NCI-H1417 (cell line): Measurements from ENCODE around the gene CPSF3.
"Not testable (repeated sequence)": the region's sequence is repeated elsewhere in the genome, so short reads cannot be mapped to it uniquely, and the experiment has no call there.

Experiments used
- DNase-seq, 3 experiments: peaks; one replicate each; lab custom pipeline; 2025; lab: John Stamatoyannopoulos, UW

Gene CPSF3

DNA sequence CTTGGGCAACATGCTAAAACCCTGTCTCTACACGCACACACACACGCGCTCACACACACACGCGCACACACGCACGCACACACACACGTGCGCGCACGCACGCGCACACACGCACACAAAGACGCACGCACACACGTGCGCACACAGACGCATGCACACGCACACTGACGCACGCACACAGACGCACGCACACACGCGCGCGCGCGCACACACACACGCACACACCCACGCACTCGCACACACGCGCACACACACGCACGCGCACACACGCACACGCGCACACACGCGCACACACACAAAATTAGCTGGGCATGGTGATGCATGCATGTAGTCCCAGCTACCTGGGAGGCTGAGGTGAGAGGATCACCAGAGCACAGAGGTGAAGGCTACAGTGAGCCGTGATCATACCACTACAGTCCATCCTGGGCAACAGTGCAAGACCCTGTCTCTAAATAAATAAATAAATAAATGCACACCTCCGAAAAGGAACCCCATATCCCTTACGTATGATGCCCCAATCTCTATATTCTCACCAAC is 42.8 kb downstream of the CPSF3 start:
- no peak for DNase-seq

DNA sequence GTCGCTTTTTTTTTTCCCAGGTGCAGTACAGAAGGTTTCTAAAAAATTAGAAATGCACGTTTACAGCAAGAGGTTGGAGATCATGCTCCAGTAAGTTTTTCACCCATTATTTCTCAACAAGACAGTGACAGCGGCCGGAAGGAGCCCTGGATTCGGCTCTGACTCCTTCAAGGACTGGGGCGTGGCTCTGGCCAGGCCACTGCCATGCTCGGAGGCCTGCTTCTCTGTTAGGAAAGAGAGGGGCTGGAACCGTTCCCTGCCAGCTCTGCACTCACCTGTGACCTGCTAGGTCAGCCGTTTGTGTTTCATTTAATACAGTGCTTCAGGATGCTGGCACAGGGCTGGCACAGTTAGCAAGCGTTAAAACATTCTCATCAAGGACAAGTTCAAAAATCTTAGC is 44.2 kb downstream of the CPSF3 start:
- DNase-seq, result peak in 1 of 3 experiments; percentile 33

DNA sequence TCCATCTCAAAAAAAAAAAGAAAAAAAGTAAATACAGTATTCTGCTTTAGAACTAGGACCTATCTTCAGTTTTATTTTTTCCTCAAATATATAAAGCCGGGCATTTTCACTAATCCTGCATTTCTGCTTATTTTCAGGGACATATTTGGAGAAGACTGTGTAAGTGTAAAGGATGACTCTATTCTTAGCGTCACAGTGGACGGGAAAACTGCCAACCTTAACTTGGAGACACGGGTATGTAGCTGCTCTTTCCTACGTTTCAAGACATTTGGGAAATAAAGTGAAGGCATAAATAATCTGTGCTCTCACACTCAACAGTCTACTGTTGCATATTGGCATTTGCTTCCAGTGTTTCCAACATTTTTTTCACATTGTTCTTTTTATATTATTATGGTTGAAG is 47.8 kb downstream of the CPSF3 start:
- DNase-seq, result no peak

DNA sequence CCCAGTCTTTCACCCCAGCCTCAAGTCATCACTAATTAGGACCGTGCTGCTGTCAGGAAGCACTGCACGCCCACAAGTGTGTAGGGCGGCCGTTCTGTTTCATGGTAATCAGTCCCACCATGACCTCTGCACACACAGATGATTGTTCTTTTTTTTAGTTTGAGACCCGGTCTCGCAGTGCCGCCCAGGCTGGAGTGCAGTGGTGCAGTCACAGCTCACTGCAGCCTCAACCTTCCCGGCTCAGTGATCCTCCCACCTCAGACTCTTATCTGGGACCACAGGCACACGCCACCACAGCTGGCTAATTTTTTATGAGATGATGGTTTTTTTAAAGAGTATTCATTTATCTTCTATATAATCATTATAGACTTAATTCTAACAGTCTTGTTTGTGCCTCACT is 49.1 kb downstream of the CPSF3 start:
- DNase-seq, result no peak

DNA sequence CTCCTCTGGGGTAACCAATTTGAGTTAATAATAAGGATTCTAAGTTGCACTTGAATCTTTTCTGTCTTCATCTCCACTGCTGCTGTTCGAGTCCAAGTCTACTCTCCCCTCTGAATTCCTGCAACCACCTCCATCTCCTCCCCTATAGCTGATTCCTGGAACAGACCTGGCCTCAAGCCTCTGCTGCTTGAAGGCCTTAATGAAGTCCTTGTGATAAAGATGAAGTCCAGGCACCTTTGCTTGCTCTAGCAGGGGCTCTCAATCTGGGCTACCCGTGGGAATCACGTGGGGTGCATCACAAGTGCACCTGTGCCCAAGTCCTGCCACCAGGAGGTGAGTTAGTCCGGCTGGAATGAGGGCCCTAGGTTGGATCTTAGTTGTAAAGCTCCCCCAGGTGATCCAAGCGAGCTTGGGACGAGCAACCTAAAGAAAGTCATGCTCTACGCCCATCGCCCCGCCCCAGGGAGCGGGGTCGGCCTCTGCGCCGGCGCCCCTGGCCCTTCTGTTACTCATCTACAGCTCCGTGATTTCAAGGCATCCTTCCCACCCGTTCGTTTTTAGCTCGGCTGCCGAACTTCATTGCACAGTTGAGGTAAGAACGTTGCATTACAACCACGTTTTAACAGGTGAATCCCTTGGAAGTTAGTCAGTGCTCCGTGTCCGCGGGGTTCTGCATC is 50.0 kb downstream of the CPSF3 start:
- DNase-seq, result no peak

DNA sequence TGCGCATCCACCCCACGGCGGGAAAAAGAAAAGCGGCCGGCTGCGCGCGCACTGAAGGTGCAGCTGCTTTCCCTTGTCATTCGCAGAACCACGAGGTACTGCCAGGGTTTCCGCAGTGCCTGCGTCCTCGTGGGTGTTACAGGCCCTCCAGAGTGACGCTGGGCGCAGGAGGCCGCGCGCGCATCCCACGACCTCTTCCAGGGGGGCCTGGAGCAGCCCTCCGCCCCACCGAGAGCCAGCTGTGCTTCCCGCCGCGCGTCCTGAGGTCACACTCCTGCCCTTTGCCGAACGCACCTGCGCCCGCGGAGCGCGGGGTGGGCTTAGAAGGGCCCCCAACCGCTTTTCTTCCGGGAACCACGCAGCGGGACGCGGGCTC is 50.5 kb downstream of the CPSF3 start:
- DNase-seq, result peak; percentile 33 to 87 (median 86)

DNA sequence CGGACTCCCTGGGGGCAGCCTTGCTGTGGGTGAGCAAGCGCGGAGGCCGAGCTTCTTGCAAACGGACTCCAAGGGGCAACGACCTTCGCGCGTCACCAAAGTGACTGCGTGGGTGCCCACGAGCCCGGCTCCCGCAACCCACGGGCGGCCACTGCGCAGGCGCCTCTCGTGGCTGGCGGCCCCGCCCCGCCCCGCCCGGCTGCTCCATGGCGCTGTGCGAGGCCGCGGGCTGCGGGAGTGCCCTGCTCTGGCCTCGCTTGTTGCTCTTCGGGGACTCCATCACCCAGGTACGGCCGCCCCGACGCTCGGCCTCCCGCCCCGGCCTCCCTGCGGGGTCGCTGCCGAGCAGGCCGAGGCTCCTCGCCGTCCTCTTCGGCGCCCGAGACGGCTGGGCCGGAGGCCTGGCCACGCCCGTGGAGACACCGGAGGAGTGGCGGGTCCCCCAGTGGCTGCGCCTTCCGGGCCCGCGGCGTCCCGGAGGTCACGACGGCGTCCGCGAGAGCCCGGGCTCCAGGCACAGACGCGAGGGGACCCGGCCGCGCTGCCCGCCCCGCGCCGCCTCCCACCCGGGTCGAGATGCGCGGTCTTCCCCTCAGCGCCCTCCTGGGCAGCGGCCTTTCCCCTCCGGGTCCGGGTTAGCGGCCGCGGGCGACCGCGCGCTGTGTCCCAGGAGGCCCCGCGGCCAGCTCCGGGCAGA is 51.1 kb downstream of the CPSF3 start, which contains the start of gene IAH1:
IAH1 (plus strand) TSS at position 191 of the 697 bp plus-strand sequence; CDS start at position 207, 16 bp downstream.
- peak; percentile 79 to 94 (median 87) for DNase-seq

DNA sequence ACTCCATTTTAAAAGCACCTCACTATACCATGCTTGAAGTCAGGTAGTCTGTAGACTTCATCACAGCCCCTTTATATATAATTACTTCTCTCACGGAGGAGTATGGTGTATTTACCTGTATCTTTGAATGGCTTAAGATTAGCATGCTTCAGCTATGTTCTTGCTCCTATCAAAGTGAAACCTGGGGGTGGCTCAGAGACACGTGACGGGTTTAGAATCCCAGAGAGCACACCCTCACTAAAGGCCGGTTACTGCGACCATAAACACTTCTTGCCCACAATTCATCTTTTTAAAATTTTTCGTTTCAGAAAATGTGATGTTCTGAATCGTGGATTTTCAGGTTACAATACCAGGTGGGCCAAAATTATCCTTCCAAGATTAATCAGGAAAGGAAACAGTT is 54.5 kb downstream of the CPSF3 start:
- no peak for DNase-seq

DNA sequence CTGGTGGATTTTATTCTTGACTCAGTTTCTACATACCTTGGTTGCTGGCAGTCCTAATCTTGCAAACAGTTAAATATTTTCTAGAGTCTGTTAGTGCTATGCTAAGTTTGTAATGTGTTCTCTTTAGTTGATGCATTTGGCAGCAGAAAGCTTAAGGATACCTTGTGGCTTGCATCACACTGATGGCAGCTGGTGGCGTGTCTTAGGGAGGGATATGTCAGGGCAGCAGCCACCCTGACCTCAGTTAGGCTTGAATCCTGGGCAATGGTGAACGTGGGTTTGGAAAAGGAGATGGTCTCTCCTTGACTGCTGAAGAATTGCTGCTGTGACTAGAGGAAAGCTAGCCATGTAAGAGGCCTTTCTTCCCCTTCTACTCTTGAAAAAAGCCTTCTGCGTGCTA is 55.1 kb downstream of the CPSF3 start:
- DNase-seq, result no peak

DNA sequence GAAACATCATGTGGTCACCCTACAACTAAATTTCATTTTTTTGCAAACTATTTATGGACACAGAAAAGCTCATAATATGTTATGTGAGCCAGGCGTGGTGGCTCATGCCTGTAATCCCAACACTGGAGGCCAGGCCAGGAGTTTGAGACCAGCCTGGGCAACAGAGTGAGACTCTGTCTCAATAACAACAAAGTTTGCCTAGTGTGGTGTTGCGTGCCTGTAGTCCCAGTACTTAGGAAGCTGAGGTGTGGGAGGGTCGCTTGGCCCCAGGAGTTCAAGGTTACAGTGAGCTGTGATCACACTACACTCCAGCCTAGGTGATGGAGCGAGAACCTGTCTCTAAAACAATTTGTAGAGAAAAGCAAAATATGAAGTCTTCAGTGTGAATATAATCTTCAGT is 56.7 kb downstream of the CPSF3 start:
- DNase-seq, result no peak

DNA sequence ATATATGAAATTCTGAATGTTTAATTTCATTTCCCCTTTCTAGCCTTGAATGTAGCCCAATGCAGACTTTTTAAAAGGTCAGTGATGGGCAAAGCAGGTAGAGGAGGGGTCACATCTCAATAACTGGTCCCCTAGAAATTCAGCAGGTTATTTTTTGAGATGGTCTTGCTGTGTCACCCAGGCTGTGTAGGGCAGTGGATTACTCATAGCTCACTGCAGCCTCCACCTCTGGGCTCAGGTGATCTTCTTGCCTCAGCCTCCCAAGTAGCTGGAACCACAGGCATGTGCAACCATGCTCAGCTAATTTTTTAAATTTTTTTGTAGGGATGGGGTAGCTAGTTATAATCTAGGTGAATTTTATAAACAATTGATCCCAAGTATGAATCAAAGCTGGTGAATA is 59.7 kb downstream of the CPSF3 start:
- no peak for DNase-seq

DNA sequence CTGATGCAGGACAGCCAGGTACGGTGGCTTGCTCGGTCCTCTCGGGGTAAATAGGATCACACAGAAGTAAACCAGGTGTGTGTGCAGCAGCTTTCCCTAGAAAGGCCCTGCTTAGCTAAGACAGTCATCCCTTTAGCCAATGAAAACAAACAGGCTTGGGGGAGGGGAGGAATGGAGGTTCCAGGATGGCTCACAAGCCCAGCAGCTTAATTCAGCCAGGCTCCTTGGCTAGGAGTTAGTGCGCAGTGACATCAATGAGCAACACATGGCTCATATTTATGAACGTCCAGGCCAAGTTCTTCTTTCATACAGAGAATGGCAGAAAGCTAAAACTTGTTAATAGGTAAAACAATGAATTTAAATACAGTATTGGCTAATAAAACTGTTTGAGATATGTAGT is 61.1 kb downstream of the CPSF3 start:
- no peak for DNase-seq

DNA sequence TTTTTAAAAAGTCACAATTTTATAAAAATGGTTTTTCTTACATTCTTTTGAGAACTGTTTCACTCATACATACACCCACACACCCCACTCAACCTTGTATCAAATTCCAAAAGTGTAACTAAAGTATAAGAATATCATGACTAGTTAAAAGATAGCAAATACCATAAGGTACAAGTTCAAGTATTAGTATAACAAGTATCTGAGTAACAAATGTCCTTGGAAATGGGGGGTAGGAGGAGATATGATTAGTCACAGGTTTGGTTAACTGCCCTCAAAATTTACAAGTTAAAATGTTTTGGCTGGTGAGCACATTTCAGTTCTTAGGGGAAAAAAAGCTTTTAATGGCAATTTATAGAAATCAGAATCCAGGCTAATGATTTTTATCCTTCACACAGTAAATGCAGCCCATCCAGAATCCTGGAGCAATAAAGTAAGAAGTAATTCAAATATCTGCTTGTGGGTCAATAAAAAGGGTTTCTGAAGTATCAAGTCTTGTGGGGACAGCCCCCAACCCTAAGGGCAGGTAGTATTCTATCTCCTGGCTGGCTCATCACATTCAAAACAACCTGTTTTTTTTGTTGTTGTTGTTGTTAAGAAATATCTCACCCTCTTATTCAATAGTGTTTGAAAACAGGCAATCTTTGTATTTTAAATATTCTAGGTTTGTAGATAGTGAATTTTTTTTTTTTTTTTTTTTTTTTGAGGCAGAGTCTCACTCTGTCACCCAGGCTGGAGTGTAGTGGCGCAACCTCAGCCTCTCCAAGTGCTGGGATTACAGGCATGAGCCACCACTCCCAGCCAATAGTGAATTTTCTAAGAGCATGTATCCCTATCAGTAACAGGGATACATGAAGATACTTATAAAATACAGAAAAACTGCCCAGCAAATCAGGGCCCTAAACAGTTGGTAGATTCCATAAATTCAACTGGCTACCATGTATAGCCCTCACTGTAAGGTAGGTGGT is 65.4 kb downstream of the CPSF3 start:
- no peak for DNase-seq

DNA sequence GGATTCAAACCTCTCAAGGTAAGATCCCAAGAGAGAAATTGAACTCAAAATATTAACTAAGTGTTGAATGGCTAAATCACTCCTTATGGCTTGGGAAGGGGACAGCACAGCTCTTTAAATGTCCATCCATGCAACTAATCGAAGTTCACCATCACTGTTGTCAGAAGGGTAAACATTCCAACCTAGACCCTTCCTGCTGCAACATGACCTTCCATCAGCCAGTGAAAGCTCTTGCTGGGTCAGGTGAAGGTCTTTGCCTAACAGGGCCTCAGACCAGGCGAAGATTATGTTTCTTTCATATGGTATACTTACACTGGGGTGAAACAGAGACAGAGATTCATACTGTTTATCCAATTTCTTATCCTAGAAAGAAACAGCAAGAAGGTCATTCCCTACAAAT is 67.3 kb downstream of the CPSF3 start:
- no peak for DNase-seq

DNA sequence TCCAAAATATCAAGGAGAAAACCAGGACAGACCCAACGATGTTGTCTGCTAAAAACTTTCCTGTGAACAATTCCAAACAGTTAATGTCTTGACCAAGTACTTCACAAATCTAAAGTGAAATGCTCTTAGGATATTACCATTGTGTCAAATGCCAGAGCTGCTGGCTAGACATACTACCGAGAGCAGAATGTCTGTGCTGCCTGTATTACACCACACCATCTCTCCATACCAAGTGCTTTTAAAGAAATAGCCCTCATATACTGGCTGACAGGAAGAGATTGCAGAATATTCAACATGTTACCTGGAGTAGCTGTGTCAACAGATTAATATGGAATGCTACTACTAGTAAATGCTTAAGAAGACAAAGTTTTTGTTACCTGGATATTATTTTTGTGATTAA is 69.5 kb downstream of the CPSF3 start:
- no peak for DNase-seq

DNA sequence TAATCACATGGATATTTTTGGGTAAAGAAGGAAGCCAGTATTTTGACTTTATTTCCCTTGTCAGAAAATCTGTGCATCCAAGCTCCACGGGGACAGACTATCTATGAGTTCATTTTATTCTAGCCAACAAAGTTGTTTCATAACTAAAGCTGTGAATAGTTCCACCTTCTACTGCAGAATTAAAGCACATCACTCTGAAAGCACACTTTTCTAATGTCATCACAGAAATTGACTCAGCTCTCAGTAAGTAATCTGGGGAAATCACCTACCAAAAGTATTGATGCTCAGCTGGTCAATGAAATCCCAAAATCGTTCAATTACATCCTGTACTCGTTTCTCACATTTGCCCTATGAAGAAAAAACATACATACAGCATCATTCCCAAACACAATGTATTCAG is 70.0 kb downstream of the CPSF3 start:
- DNase-seq, result no peak

DNA sequence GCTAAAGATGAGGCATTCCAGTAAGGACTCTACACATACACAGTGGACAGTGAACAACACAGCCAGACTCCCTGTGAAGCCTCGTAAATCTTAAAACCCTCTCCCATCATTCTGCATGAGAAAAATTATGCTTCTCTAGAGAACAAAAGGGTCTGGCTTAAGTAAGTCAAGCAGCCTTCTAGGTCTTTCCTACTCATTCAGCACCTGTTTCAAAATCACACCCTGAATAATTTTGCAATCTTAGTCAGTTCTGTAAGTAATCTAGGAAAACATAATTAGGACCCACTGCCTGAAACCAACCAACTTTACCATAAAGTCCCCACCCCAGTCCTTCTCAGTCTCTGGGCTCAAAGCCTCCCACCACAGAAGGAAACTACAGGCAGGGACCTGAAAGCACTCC is 70.6 kb downstream of the CPSF3 start:
- peak in 1 of 3 experiments; percentile 28 for DNase-seq

DNA sequence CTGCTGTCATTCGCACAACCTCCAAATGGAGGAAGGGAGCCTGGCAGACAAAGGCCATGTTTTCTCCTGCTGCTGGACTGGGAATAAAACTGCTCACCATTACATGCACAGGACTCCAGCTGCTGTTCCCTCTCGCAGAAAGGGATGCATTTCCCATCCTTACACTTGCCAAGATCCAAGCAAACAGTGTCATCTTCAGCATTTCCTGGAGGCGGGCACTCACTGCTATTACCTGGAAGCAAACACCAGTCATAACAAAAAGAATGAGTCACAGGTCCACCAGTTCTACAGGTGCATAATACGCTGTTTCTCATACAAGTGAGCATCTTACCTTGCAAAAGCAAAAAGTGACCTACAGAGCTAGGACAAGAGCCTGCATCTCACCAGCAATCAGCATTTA is 73.6 kb downstream of the CPSF3 start:
- peak in 1 of 3 experiments; percentile 34 for DNase-seq

DNA sequence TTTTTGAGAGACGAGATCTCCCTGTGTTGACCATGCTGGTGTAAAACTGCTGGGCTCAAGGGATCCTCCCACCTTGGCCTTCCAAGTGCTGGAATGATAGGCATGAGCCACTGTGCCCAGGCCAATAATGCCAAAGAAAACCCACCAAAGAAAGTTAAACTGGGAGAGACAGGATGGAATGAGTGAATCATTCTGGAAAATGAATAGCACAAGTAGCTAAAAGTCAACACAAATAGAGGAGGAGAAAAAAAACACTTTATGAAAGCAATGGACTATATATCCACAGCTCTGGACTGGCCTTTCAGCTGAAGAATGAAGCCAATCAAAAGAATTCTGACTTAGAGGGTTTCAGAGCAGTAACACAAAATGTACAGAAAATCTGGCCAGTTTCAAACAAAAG is 74.8 kb downstream of the CPSF3 start:
- no peak for DNase-seq

DNA sequence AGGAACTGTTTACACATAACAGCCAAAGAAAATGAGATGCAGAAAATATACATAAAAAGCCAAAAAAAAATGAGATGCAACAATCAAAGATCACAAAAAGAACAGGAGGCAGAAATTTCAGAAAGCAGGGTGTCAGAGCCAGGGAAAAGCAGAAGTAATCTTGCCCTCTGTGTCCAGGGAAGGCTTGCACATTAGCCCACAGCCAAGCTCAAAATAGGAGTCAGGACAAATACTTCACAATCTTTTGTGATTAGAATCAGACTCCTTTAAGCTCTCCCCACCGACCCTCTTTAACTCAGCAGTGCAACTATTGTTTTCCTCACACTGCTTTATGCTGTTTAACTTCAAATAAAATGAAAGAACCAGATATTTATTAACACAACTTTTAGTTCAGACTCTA is 85.5 kb downstream of the CPSF3 start:
- no peak for DNase-seq

DNA sequence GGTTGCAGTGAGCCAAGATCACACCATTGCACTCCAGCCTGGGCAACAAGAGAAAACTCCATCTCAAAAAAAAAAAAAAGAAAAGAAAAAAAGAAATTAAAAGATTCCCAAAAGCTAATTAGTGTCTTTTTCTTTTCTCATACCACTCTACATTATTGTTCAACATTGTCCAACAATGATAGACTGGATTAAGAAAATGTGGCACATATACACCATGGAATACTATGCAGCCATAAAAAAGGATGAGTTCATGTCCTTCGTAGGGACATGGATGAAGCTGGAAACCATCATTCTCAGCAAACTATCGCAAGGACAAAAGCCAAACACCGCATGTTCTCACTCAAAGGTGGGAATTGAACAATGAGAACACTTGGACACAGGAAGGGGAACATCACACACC is 90.5 kb downstream of the CPSF3 start:
- DNase-seq, result not testable (repeated sequence)

DNA sequence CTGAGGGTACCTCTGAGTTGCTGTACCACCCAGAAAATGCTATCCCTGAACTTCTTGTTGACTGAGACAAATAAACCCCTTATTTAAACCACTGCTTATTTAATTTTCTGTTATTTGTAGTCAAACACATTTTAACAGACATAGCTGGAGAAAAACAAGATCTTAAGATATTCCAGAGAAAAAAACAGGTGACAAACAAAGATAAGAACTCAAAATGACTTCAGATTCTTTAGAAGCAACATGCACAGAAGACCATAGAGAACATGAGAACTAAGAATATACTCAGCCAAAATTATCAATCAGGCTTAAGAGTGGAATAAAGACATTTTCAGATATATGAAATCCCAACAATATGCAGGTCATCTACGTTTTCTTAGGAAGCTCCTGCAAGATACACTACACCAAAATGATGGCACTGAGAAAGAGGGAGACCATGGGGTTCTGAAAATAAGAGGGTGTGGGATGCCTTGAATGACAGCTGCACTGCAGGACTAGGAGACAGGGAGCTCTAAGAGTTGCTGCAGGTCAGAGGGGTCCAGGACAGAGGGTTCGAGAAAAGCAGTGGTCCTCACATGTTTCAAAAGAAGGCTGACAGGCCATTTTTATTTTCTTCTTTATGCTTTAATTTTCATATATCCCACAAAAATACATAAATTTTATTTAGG is 93.8 kb downstream of the CPSF3 start:
- DNase-seq, result no peak
